BLaER1 (cell line): ENCODE results near the gene SLC27A1.

Source experiments
- H3K27ac ChIP-seq: shearing (Covaris generic); formaldehyde crosslinking; 2 replicates; pipeline ENCODE4 v1.8.1; 2022
- H3K27me3 ChIP-seq: shearing (Covaris generic); formaldehyde crosslinking; 2 replicates; pipeline ENCODE4 v1.8.1; 2022
- H3K36me3 ChIP-seq: shearing (Covaris generic); formaldehyde crosslinking; 2 replicates; pipeline ENCODE4 v1.8.1; 2022
- H3K4me1 ChIP-seq: shearing (Covaris generic); formaldehyde crosslinking; 2 replicates; pipeline ENCODE4 v1.8.1; 2022
- H3K4me2 ChIP-seq: shearing (Covaris generic); formaldehyde crosslinking; 2 replicates; pipeline ENCODE4 v1.8.1; 2022
- H3K4me3 ChIP-seq: shearing (Covaris generic); formaldehyde crosslinking; 2 replicates; pipeline ENCODE4 v1.8.1; 2022
- H3K9ac ChIP-seq: shearing (Covaris generic); formaldehyde crosslinking; 2 replicates; pipeline ENCODE4 v1.8.1; 2022
- H3K9me3 ChIP-seq: shearing (Covaris generic); formaldehyde crosslinking; 2 replicates; pipeline ENCODE4 v1.8.1; 2022
- H4K20me1 ChIP-seq: shearing (Covaris generic); formaldehyde crosslinking; 2 replicates; pipeline ENCODE4 v1.8.1; 2022
- Cebpa-rat ChIP-seq: shearing (Covaris generic); IDR thresholded peaks from 2 replicates; pipeline ENCODE4 v1.8.1; 2022

Gene SLC27A1

DNA sequence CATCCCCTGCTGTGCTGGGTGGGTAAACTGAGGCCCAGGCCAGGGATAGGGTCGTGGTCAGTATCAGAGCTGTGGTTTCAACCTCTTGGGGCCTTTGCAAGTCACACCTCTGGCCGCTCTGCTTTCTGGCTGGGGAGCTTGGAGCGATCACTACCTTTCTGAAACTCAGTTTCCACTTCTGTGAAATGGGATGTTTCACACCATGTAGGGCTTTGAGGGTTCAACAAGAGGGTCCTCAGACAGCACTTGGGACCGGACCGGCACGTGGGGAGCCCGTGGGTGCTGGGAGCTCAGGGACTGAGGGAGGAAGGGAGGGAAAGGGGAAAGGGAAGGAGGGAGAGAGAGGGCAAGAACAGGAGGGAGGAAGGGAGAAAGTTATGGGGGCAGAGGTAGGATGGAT is 62.2 kb downstream of the SLC27A1 start:
- Histone ChIP-seq H3K9me3 (peaks cover 12% of the 10 kb centered on the region), H3K36me3 (peaks cover 75% of the 10 kb centered on the region), H3K9ac (no peak overlapping the region), H3K4me2 (no peak overlapping the region), H3K27ac (peak overlapping the region; percentile 38), H3K27me3 (no peaks in the 10 kb centered on the region), H3K4me1 (peaks cover 42% of the 10 kb centered on the region), H3K4me3 (no peak overlapping the region), H4K20me1 (peaks cover 40% of the 10 kb centered on the region; the same call in 1 of the 2 replicates)
- TF ChIP-seq Cebpa-rat, result no peak

DNA sequence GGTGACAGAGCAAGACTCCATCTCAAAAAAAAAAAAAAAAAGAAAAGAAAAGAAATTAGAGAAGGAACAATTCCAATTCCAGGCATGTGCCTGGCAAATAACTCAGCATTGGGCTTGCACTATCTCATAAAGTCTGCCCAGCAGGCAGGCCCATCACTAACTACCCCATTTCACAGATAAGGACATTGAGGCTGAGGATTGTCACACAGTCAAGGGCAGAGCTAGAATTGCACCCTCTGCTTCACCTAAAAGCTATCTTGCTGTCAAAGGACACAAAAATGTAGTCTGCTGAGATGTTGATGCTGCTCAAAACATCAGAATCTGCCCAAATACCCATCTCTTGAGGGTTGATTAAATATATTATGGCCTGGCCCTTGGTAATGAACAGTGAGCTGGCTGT is 64.4 kb downstream of the SLC27A1 start:
- Histone ChIP-seq H3K4me3 (no peak overlapping the region), H4K20me1 (peaks cover 50% of the 10 kb centered on the region; the same call in 1 of the 2 replicates), H3K36me3 (peaks cover 70% of the 10 kb centered on the region)

DNA sequence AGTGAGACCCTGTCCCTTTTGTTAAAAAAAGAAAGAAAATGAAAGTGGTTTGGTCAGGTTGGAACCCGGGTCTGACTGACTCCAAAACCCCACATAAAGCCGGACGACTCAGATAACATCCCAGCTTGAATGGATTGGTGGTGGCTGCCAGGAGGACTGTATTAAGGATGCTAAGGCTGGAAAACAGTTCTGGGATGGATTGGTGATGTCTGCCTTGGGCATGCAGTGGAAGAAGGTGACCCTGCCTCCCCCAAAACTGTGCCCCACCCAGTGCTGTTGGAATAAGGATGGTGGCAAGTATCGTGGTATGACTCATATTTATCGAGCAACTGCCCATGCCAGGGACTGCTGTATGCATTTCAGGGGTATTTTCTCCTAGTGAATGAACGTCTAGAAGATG is 66.6 kb downstream of the SLC27A1 start:
- H3K36me3 ChIP-seq, result peaks cover 60% of the 10 kb centered on the region
- no peaks in the 10 kb centered on the region for H3K27me3 ChIP-seq
- TF ChIP-seq Cebpa-rat, result no peak
- H3K4me3 ChIP-seq, result no peak overlapping the region
- peaks cover 44% of the 10 kb centered on the region for H3K4me1 ChIP-seq
- no peak overlapping the region for H3K4me2 ChIP-seq
- H4K20me1 ChIP-seq, result peaks cover 37% of the 10 kb centered on the region; the same call in 1 of the 2 replicates
- H3K9ac ChIP-seq, result no peak overlapping the region
- no peak overlapping the region for H3K27ac ChIP-seq
- no peaks in the 10 kb centered on the region for H3K9me3 ChIP-seq

More for the DNA sequence above, 64.4 kb downstream of the SLC27A1 start:
- no peak for TF ChIP-seq Cebpa-rat
- no peak overlapping the region for H3K4me2 ChIP-seq
- no peak overlapping the region for H3K9ac ChIP-seq
- no peaks in the 10 kb centered on the region for H3K27me3 ChIP-seq
- peaks cover 39% of the 10 kb centered on the region for H3K4me1 ChIP-seq
- H3K27ac ChIP-seq, result no peak overlapping the region
- no peaks in the 10 kb centered on the region for H3K9me3 ChIP-seq

DNA sequence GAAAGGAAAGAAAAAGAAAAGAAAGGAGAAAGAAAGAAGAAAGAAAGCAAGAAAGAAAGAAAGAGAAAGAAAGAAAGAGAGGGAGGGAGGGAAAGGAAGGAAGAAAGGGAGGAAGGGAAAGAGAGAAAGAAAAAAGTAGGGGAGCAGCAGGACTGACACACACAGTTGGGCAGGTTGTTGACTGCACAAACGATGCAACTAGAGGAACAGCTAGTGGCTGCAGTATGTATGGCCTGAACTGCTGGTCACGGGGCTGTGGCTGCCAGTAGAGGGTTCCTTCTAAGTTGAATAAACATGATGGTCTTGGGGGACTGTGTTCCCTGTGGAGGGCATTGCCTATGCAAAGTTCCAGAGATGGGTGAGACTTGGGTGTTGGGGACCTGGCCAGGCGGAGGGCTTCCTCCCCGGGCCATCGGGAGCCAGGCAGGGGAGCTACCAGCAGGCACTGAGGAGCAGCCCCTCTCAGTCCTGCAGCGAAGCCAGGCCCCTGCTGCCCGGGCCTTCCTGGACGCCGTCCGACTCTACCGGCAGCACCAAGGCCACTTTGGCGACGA is 68.4 kb downstream of the SLC27A1 start:
- Histone ChIP-seq H3K27me3 (no peaks in the 10 kb centered on the region), H3K4me3 (peak overlapping the region; percentile 72)

DNA sequence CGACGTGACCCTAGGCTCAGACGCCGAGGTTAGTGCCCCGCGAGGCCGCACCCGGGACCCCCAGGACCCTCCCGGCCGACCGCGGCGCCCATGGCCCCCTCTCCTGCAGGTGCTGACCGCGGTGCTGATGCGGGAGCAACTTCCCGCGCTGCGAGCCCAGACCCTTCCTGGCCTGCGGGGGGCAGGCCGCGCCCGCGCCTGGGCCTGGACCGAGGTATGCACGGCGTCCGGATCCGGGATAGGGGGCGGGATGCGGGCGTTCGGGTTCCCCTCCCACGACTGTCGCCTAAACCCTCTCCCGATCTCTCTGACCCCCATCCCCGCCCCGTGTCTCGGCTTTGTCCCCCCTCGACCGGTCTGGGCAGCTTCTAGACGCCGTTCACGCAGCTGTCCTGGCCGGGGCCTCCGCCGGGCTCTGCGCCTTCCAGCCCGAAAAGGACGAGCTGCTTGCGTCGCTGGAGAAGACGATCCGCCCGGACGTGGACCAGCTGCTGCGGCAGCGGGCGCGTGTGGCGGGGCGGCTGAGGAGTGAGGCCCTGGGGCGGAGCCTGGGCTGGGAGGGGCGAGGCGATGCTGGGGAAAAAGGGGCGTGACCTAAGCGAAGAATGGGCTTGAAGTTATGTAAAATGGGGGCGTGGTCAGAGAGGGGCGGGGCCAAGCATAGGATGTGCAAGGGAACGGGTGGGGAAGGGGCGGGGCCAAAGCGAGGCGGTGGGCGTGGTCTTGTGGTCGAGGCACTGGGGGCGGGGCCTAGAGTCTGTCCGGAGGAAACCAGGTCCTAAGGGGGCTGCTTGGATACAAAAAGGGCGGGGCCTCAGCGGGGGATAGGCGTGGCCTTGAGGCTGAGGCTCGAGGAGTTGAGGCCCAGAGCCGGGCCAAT is 69.2 kb downstream of the SLC27A1 start:
- no peak for TF ChIP-seq Cebpa-rat
- peaks cover 28% of the 10 kb centered on the region; the same call in 1 of the 2 replicates for H4K20me1 ChIP-seq
- H3K27me3 ChIP-seq, result no peaks in the 10 kb centered on the region
- H3K4me1 ChIP-seq, result peaks cover 69% of the 10 kb centered on the region
- peak overlapping the region; percentile 72 for H3K4me3 ChIP-seq
- no peaks in the 10 kb centered on the region for H3K9me3 ChIP-seq
- peak overlapping the region; percentile 79 for H3K27ac ChIP-seq
- H3K4me2 ChIP-seq, result peak overlapping the region; percentile 94
- H3K9ac ChIP-seq, result peak overlapping the region; percentile 80
- H3K36me3 ChIP-seq, result peaks cover 61% of the 10 kb centered on the region

More for the DNA sequence above, 68.4 kb downstream of the SLC27A1 start:
- Histone ChIP-seq H4K20me1 (peaks cover 28% of the 10 kb centered on the region; the same call in 1 of the 2 replicates), H3K9ac (peak overlapping the region; percentile 80), H3K9me3 (no peaks in the 10 kb centered on the region), H3K4me1 (peaks cover 62% of the 10 kb centered on the region), H3K36me3 (peaks cover 62% of the 10 kb centered on the region), H3K4me2 (peak overlapping the region; percentile 94), H3K27ac (peak overlapping the region; percentile 79)
- no peak for TF ChIP-seq Cebpa-rat

DNA sequence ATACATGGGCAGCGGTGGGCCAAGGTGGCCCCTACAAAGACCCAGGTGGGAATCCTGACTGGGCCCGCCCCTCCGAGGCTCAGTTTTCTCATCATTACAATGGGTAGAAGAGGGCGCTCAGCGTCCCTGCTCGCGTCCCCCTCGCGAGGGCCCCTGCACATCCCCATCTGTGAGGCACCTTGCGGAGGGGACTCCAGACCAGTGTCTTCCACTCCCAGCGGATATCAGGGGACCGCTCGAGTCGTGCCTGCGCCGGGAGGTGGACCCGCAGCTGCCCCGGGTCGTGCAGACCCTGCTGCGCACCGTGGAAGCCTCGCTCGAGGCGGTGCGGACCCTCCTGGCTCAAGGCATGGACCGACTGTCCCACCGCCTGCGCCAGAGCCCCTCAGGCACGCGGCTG is 69.8 kb downstream of the SLC27A1 start:
- H3K9me3 ChIP-seq, result no peaks in the 10 kb centered on the region
- no peak overlapping the region for H3K4me3 ChIP-seq
- peaks cover 28% of the 10 kb centered on the region; the same call in 1 of the 2 replicates for H4K20me1 ChIP-seq
- H3K27me3 ChIP-seq, result no peaks in the 10 kb centered on the region
- peak overlapping the region; percentile 20; the same call in 1 of the 2 replicates for H3K27ac ChIP-seq
- H3K4me1 ChIP-seq, result peaks cover 76% of the 10 kb centered on the region
- no peak for TF ChIP-seq Cebpa-rat
- no peak overlapping the region; the same call in 1 of the 2 replicates for H3K9ac ChIP-seq
- H3K36me3 ChIP-seq, result peaks cover 59% of the 10 kb centered on the region
- H3K4me2 ChIP-seq, result peak overlapping the region; percentile 54

DNA sequence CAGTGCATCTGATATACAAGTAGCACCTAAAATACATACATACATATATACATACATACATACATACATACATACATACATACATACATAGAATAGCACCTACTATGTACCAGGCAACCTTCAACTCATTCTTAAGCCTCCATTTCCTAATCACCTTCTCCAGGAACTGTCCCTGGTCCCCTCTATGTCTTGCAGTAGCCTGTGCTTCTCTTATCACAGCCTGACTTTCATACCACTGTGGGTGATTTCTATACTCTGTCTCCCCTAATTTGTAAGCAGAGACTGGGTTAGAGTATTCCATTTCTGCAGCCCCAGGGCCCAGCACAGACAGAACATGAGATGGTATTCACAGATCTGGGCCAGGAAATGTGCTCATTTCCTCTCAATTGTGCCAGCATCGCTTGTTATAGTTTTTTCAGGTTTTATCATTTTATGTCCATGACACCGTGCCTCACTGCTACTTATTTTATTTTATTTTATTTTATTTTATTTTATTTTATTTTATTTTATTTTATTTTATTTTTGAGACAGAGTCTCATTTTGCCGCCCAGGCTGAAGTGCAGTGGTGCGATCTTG is 70.9 kb downstream of the SLC27A1 start:
- TF ChIP-seq Cebpa-rat, result no peak
- Histone ChIP-seq H3K4me3 (no peak overlapping the region), H3K9me3 (no peaks in the 10 kb centered on the region), H3K27ac (0 out of 2 replicates have a peak overlapping the region, but pooled peaks have one; percentile 20), H3K36me3 (peaks cover 49% of the 10 kb centered on the region), H3K4me1 (peaks cover 87% of the 10 kb centered on the region), H4K20me1 (peaks cover 21% of the 10 kb centered on the region; the same call in 1 of the 2 replicates), H3K4me2 (peak overlapping the region; percentile 54), H3K9ac (0 out of 2 replicates have a peak overlapping the region, but pooled peaks have one; percentile 24), H3K27me3 (no peaks in the 10 kb centered on the region)

DNA sequence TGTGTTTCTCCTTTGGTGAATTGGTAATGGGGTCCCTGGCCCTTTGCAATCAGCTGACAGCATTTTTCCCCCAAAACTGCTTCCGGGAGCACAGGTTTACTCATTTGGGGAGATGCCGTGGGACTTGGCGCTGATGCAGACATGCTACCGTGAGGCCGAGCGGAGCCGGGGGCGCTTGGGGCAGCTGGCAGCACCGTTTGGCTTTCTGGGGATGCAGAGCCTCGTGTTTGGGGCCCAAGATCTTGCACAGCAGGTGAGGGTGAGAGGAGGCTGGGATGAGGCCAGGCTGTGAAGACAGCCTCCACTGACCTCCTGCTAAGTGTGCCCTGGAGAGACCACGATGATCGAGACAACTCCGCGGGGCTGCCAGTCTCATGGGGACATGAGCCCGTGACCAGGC is 71.7 kb downstream of the SLC27A1 start:
- Histone ChIP-seq H3K27me3 (no peaks in the 10 kb centered on the region), H4K20me1 (peaks cover 13% of the 10 kb centered on the region; the same call in 1 of the 2 replicates), H3K36me3 (peaks cover 41% of the 10 kb centered on the region), H3K4me1 (peaks cover 95% of the 10 kb centered on the region), H3K4me2 (no peak overlapping the region), H3K9ac (no peak overlapping the region), H3K9me3 (no peaks in the 10 kb centered on the region), H3K27ac (peak overlapping the region; percentile 85; the same call in 1 of the 2 replicates), H3K4me3 (no peak overlapping the region)
- TF ChIP-seq Cebpa-rat, result no peak

DNA sequence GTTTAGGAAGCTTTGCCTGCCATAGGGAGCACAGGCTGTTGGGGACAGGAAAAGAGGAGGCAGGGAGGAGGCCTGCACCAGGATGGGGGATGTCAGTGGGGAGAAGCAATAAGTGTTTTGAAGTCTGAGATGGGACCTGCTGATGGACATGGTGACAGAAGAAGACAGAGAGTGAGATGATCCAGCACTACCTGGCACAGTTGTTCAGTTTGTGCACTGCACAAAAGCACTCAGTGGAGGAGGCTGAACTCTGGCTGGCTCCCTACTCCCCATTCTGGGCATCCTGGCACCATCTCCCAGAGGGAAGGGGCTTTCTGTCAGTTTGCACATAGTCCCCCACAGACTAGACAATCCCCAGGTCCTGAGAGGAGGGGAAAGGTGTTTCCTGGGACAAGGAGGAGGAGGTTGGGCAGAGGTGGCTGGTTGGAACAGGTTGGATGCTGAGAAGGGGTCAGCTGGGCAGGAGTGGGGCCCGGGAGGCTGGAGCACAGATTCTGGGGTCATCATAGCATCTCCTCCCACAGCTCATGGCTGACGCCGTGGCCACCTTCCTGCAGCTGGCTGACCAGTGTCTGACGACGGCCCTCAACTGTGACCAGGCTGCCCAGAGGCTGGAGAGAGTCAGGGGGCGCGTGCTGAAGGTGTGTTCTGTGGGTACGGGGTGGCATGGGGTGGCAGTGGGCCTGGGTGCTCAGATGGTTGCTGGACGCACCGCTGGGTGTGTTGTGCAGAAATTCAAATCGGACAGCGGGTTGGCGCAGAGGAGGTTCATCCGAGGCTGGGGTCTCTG is 72.7 kb downstream of the SLC27A1 start:
- Histone ChIP-seq H3K4me3 (no peak overlapping the region), H4K20me1 (peaks cover 10% of the 10 kb centered on the region; the same call in 1 of the 2 replicates), H3K9ac (no peak overlapping the region), H3K9me3 (no peaks in the 10 kb centered on the region), H3K36me3 (peaks cover 37% of the 10 kb centered on the region), H3K27ac (peak overlapping the region; percentile 85), H3K4me2 (peak overlapping the region; percentile 86; the same call in 1 of the 2 replicates), H3K27me3 (no peaks in the 10 kb centered on the region), H3K4me1 (peaks cover 94% of the 10 kb centered on the region)
- no peak for TF ChIP-seq Cebpa-rat
